HG03378 (cell line): ENCODE measurements around the gene AGAP2.
"Not testable (repeated sequence)": the region's sequence is repeated elsewhere in the genome, so short reads cannot be mapped to it uniquely, and the experiment has no call there.

ENCODE experiments used
- ATAC-seq: cut with Tn5 transposase; IDR thresholded peaks from one replicate; pipeline ENCODE4 v1.9.1; 2021; ENCODE audit warnings: mild to moderate bottlenecking, moderate library complexity; ENCODE audit not compliant: unreplicated experiment

The AGAP2 gene

DNA sequence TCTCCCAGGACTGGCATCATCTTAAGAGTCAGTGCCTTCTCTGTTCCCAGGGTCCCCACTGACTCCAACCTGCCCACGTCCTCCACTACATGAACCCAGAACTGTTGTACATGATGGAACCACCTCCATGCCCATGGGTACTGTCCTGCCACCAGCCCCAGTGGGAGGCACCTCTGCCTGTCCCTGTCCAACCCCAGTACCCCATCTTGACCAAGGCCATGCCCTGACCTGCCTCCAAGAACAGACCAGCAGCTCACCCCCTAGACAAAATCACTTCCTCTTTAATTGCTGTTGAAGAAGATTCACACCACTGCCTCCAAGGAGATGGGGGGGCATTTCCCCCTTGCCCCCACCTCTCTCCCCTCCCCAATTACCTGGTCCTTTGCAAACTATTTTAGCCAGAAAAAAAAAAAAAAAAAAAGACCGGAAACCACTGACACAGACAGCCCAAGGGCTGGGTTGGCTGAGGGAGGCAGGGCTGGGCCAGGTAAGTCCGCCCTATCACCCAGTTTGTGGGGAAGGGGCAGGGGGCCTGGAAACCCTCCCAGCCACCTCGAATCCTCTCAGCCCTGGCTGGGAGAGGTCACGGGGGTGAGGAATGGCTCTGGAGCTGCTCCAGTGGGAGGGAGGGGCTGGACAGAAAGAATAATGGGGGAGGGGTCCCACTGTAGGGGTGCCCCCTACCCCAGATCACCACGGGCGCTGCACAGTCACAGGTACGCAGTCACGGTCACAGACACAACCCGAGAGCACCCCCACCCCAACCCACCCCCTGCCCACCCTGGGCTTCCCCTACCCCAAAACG is 13.4 kb downstream of the AGAP2 start:
- no peak for ATAC-seq

- ATAC-seq = no peak
Observed at GRCh38 chr12:57724003-57724935, 14.3 kb downstream of the AGAP2 start.

- no peak for ATAC-seq
Observed at GRCh38 chr12:57723630-57723962, 14.9 kb downstream of the AGAP2 start.

GRCh38 chr12:57722716-57723629 is 15.6 kb downstream of the AGAP2 start:
- no peak for ATAC-seq

GRCh38 chr12:57721846-57722608 is 16.5 kb downstream of the AGAP2 start:
- not testable (repeated sequence) for ATAC-seq

DNA sequence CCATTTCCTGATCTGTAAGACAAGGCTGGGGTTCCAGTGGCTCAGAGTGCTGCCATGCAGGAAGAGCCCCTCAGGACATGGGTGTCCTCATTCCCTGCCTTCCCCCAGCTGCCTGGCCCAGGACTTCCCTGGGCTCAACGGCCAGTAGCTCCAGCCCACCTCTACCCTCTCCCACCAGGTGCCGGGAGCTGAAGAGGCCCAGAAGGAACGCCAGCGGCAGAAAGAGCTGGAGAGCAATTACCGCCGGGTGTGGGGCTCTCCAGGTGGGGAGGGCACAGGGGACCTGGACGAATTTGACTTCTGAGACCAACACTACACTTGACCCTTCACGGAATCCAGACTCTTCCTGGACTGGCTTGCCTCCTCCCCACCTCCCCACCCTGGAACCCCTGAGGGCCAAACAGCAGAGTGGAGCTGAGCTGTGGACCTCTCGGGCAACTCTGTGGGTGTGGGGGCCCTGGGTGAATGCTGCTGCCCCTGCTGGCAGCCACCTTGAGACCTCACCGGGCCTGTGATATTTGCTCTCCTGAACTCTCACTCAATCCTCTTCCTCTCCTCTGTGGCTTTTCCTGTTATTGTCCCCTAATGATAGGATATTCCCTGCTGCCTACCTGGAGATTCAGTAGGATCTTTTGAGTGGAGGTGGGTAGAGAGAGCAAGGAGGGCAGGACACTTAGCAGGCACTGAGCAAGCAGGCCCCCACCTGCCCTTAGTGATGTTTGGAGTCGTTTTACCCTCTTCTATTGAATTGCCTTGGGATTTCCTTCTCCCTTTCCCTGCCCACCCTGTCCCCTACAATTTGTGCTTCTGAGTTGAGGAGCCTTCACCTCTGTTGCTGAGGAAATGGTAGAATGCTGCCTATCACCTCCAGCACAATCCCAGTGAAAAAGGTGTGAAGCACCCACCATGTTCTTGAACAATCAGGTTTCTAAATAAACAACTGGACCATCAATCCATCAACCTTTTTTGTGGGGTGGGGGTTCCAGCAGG is 17.6 kb downstream of the AGAP2 start:
- ATAC-seq = no peak

DNA sequence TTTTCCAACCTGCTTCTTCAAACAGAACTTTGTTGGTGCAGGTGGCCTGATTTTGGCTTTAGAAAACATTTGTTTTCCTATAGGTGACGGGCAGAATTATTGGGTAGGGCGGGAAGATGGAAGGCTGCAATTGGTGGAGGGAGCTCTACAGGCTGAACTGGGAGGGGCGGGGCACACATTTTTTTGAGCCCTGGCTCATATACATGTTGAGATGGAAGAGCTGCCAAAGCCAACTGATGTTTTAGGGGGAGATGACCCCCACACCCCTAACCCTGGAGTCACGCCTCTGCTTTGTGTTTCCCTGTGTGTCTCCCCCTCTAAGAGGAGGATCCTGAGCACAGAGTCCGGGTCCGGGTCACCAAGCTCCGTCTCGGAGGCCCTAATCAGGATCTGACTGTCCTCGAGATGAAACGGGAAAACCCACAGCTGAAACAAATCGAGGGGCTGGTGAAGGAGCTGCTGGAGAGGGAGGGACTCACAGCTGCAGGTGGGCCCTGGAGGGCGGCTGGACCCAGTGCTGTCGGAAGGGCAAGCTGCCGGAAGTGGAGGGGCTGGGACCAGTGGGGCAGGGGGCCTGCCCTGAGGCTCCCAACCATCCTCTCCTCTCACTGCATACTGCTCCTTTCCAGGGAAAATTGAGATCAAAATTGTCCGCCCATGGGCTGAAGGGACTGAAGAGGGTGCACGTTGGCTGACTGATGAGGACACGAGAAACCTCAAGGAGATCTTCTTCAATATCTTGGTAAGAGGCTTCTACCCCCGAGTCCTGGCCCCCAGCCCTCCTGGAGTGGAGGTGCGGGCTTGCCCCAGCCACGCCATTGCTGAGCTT is 18.6 kb downstream of the AGAP2 start:
- ATAC-seq = no peak

GRCh38 chr12:57718641-57719528 is 19.7 kb downstream of the AGAP2 start:
- ATAC-seq = no peak

GRCh38 chr12:57717846-57718640 is 20.5 kb downstream of the AGAP2 start:
- ATAC-seq = no peak

DNA sequence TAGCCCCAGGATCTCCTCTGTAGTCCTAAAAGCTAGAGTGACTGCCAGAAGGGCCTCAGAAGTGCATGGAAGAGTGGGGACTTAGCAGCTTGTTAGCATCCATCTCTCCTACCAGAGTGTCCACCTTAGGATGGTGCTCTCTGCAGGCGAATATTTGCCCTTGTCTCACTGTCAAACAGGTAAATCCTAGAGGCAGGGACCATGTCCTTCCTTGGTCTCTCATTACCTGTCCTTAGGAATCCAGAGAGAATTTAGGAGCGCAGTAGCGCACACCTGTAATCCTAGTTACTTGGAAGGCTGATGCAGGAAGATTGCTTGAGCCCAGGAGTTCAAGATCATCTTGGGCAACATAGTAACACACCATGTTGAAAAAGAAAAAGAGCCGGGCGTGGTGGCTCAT is 21.4 kb downstream of the AGAP2 start:
- ATAC-seq = no peak

- ATAC-seq = no peak
Observed at GRCh38 chr12:57716305-57716704, 22.2 kb downstream of the AGAP2 start.

DNA sequence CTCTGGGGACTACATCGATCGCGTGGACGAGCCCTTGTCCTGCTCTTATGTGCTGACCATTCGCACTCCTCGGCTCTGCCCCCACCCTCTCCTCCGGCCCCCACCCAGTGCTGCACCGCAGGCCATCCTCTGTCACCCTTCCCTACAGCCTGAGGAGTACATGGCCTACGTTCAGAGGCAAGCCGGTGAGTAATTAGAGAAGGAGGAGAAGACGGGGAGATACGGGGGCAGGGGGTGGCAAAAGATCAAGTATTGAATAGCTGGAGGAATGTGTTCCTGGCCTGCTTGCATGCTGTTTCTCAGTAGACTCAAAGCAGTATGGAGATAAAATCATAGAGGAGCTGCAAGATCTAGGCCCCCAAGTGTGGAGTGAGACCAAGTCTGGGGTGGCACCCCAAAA is 22.8 kb downstream of the AGAP2 start:
- no peak for ATAC-seq

GRCh38 chr12:57715036-57715748 is 23.4 kb downstream of the AGAP2 start:
- ATAC-seq = not testable (repeated sequence)

DNA sequence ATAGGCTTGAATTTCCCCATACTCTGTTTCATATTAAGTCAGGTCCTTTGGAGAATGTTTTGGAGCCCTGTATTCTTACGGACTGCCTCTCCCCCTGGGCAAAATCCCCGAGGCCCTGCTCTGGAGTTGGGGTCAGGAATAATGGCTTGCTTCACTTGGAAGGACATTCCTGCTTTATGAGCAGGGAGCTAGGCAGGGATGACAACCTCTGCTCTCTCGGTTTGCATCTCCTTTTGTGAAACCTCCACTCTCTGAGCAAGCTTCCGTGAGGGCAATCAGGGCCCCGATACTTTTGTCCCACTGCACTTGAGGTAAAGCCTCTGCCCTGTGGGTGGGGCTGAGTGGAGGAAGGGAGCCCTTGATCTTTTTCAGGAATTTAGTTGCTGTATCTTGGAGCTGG is 25.3 kb downstream of the AGAP2 start:
- ATAC-seq = no peak

GRCh38 chr12:57712701-57713100 is 25.8 kb downstream of the AGAP2 start:
- ATAC-seq = no peak

GRCh38 chr12:57708296-57708695 is 30.2 kb downstream of the AGAP2 start:
- ATAC-seq = no peak
